Hair follicle dermal papilla cell (primary cell): ENCODE data around the gene CRP. TPM values are rescaled to one million over a fixed set of nuclear protein-coding genes. Genes with fewer than 3 reads are reported as not detected.

Experiments used
- total RNA-seq: library from RNA; depleted of rRNA; stranded (reverse); fragments of >200 nt; gene quantifications from 2 replicates; pipeline ENCODE4 v1.2.3, GENCODE V29; 2012

The CRP gene
- not detected in 2 replicates for total RNA-seq

GRCh38 chr1:159714529-159714928 is at the start of gene CRP:
CRP (minus strand) TSS chr1:159714589; CDS start chr1:159714485, 104 bp downstream.

Other genes starting within 250 kb of the CRP start
- not detected in 2 replicates for gene OR10J5, start 178.6 kb downstream of the CRP start, total RNA-seq
- gene APCS, start 126.8 kb downstream of the CRP start, total RNA-seq, result not detected in 2 replicates
- 7.6 and 15.9 TPM in 2 replicates for gene DUSP23, start 66.4 kb upstream of the CRP start, total RNA-seq
- not detected in 2 replicates for gene FCRL6, start 87.8 kb upstream of the CRP start, total RNA-seq
- gene SLAMF8, start 112.3 kb upstream of the CRP start, total RNA-seq, result 0.24 and 0.49 TPM in 2 replicates
- gene VSIG8, start 148.1 kb upstream of the CRP start, total RNA-seq, result not detected in 2 replicates
- 0.12 and 0.16 TPM in 2 replicates for gene CFAP45, start 185.6 kb upstream of the CRP start, total RNA-seq
- gene TAGLN2, start 210.9 kb upstream of the CRP start, total RNA-seq, result 124 and 172 TPM in 2 replicates
- under 0.01 TPM in 1 of 2 replicates, not detected in the other for gene IGSF9, start 231.0 kb upstream of the CRP start, total RNA-seq
- not detected in 2 replicates for gene SLAMF9, start 239.6 kb upstream of the CRP start, total RNA-seq